Measurements from ENCODE around the gene ZNF865. TPM values are rescaled to one million over a fixed set of nuclear protein-coding genes. Genes with fewer than 3 reads are reported as not detected.

The ZNF865 gene
- total and polyA plus RNA-seq, 2 of the 4 experiments (the other 2 are of a cell fraction) = under 0.01 to 4.6 TPM

GRCh38 chr19:55641426-55642152 lies 36.1 kb downstream of the ZNF865 start:
- CTCF ChIA-PET = no interaction called here
- in situ Hi-C loops (cut with MboI; ENCODE audit: low sequenced_read_pairs) = loop anchor here (25.0 kb wide), 2 partner anchors 354 to 529 kb away; partner anchors contain the start of genes BRSK1, HSPBP1 and PPP1R12C
- ATAC-seq (ENCODE audit: low read depth) = peak; percentile 1
- no peak for TF ChIP-seq RFX5 (IDR thresholded peaks at IDR 0.05; ENCODE audit: low read depth, low read length)
- TF ChIP-seq NFE2L2 (IDR thresholded peaks at IDR 0.05; ENCODE audit: low read depth, low read length) = no peak
- TF ChIP-seq MXI1 (IDR thresholded peaks at IDR 0.05; ENCODE audit: borderline replicate concordance, low read depth, low read length) = no peak
- no peak for TF ChIP-seq CHD1 (IDR thresholded peaks at IDR 0.05; ENCODE audit: low read depth, low read length)
- no peak for TF ChIP-seq SMC3 (IDR thresholded peaks at IDR 0.05; ENCODE audit: low read depth, low read length)
- TF ChIP-seq FOS (IDR thresholded peaks at IDR 0.05; ENCODE audit: low read depth, low read length) = no peak
- TF ChIP-seq, protein P1, sequence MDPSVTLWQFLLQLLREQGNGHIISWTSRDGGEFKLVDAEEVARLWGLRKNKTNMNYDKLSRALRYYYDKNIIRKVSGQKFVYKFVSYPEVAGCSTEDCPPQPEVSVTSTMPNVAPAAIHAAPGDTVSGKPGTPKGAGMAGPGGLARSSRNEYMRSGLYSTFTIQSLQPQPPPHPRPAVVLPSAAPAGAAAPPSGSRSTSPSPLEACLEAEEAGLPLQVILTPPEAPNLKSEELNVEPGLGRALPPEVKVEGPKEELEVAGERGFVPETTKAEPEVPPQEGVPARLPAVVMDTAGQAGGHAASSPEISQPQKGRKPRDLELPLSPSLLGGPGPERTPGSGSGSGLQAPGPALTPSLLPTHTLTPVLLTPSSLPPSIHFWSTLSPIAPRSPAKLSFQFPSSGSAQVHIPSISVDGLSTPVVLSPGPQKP (IDR thresholded peaks at IDR 0.05; ENCODE audit: borderline replicate concordance, low read depth, low read length) = no peak
- TF ChIP-seq RAD21 (IDR thresholded peaks at IDR 0.05; ENCODE audit: low read length) = no peak
- TF ChIP-seq, protein P2, sequence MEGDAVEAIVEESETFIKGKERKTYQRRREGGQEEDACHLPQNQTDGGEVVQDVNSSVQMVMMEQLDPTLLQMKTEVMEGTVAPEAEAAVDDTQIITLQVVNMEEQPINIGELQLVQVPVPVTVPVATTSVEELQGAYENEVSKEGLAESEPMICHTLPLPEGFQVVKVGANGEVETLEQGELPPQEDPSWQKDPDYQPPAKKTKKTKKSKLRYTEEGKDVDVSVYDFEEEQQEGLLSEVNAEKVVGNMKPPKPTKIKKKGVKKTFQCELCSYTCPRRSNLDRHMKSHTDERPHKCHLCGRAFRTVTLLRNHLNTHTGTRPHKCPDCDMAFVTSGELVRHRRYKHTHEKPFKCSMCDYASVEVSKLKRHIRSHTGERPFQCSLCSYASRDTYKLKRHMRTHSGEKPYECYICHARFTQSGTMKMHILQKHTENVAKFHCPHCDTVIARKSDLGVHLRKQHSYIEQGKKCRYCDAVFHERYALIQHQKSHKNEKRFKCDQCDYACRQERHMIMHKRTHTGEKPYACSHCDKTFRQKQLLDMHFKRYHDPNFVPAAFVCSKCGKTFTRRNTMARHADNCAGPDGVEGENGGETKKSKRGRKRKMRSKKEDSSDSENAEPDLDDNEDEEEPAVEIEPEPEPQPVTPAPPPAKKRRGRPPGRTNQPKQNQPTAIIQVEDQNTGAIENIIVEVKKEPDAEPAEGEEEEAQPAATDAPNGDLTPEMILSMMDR (conservative IDR thresholded peaks at IDR 0.05; ENCODE audit: low read depth, low read length) = no peak
- no peak for TF ChIP-seq MAZ (IDR thresholded peaks at IDR 0.05; ENCODE audit: borderline replicate concordance, low read depth, low read length)
- no peak for TF ChIP-seq POLR2A (IDR thresholded peaks at IDR 0.05; ENCODE audit: low read depth, low read length)
- no peak for TF ChIP-seq MAFK (IDR thresholded peaks at IDR 0.05; ENCODE audit: low read depth, low read length)
- no peak for TF ChIP-seq RCOR1 (IDR thresholded peaks at IDR 0.05; ENCODE audit: insufficient replicate concordance, low read length)
- TF ChIP-seq CEBPB (IDR thresholded peaks at IDR 0.05; ENCODE audit: low read depth, low read length) = no peak
- no peak for TF ChIP-seq BHLHE40 (IDR thresholded peaks at IDR 0.05; ENCODE audit: low read depth, low read length)

More at GRCh38 chr19:55641426-55642152, 36.1 kb downstream of the ZNF865 start:
- peaks cover 23 to 80% of the 10 kb centered on the region in 2 experiments for H3K79me1 ChIP-seq (ENCODE audit: low read depth in 1 of 2, low read length in 2 of 2)
- H3K4me2 ChIP-seq (ENCODE audit: low read depth, low read length) = peak overlapping the region; percentile 93
- H3K27ac ChIP-seq (ENCODE audit: insufficient read depth, low read length) = peak overlapping the region; percentile 76
- H3K23ac ChIP-seq (ENCODE audit: low read depth, low read length) = peak overlapping the region; percentile 96
- peaks cover 16% of the 10 kb centered on the region for H3K36me3 ChIP-seq (ENCODE audit: control insufficient read depth, insufficient read depth, low read length)
- H4K5ac ChIP-seq (ENCODE audit: low read depth, low read length) = peak overlapping the region; percentile 88
- peaks cover 5% of the 10 kb centered on the region; the same call in 1 of the 2 replicates for H3K9me1 ChIP-seq (ENCODE audit: insufficient read depth, low read length)
- WGBS, 2 experiments (ENCODE audit: extremely low coverage in 2 of 2, insufficient read length in 1 of 2) = 3% methylated on average over 15 of the region's 25 CpGs; no CpG with 5 or more reads in 1 of the 2 experiments
- no peak overlapping the region for H2BK15ac ChIP-seq (ENCODE audit: low read depth, low read length)
- peak overlapping the region; percentile 89 to 96 for H4K8ac ChIP-seq (ENCODE audit: low read depth in 2 of 2, low read length in 2 of 2)
- H3K56ac ChIP-seq (ENCODE audit: extremely low read depth, insufficient read depth, low read length) = peak overlapping the region; percentile 98
- H2BK120ac ChIP-seq (ENCODE audit: low read depth, low read length) = peak overlapping the region; percentile 16; the same call in 1 of the 2 replicates
- dilution Hi-C loops (cut with HindIII; ENCODE audit: low sequenced_read_pairs, unreplicated experiment) = no loop called here
- H2AFZ ChIP-seq (replicated peaks; ENCODE audit: low read length, poor library complexity) = peak overlapping the region; percentile 90
- peak overlapping the region; percentile 75 for H2BK5ac ChIP-seq (ENCODE audit: low read depth, low read length, poor library complexity, severe bottlenecking)
- no TSS peak for BruUV-seq (replicated peaks)
- intact Hi-C loops (cut with micrococcal nuclease) = no loop called here
- H2AK5ac ChIP-seq (ENCODE audit: low read depth, low read length) = peak overlapping the region; percentile 79
- DNase-seq = peak; percentile 18
- peak overlapping the region; percentile 90 for H4K91ac ChIP-seq (ENCODE audit: insufficient read depth, low read depth, low read length)
- H3K4me3 ChIP-seq (ENCODE audit: insufficient read depth, low read depth, low read length) = peak overlapping the region; percentile 74
- H4K20me1 ChIP-seq (ENCODE audit: insufficient read depth, low read length) = 0 out of 2 replicates have a peak, but pooled peaks cover 4% of the 10 kb centered on the region
- H3K4me1 ChIP-seq (ENCODE audit: control insufficient read depth, insufficient read depth, low read length) = peaks cover 12% of the 10 kb centered on the region
- no peaks in the 10 kb centered on the region for H3K27me3 ChIP-seq (ENCODE audit: control insufficient read depth, insufficient read depth, low read length)
- peak overlapping the region; percentile 94 for H3K4ac ChIP-seq (ENCODE audit: low read depth, low read length)
- H2BK20ac ChIP-seq (ENCODE audit: low read depth, low read length) = no peak overlapping the region
- H3K18ac ChIP-seq (ENCODE audit: low read depth, low read length) = peak overlapping the region; percentile 73
- peak overlapping the region; percentile 99 for H2AK9ac ChIP-seq (replicated peaks; ENCODE audit: low read depth, low read length, poor library complexity)
- no peaks in the 10 kb centered on the region for H3K9me3 ChIP-seq (ENCODE audit: control insufficient read depth, insufficient read depth, low read length)
- POLR2A ChIA-PET (ENCODE audit: unreplicated experiment) = interaction anchor here (0.6 to 0.7 kb wide), 3 partner anchors 9 to 157 kb away, joined by 6 to 21 read pairs (median 6); no protein-coding TSS in a partner anchor
- peak overlapping the region; percentile 98 for H3K14ac ChIP-seq (replicated peaks; ENCODE audit: low read depth, low read length)
- H3K9ac ChIP-seq (ENCODE audit: low read depth, low read length) = peak overlapping the region; percentile 81

All from IMR-90 (cell line).